GM18909 (cell line): ENCODE measurements around the gene BCAS1.

Source experiments
- ATAC-seq: cut with Tn5 transposase; IDR thresholded peaks from one replicate; pipeline ENCODE4 v1.9.1; 2021; ENCODE audit warnings: mild to moderate bottlenecking; ENCODE audit not compliant: unreplicated experiment, poor library complexity

Gene BCAS1

DNA sequence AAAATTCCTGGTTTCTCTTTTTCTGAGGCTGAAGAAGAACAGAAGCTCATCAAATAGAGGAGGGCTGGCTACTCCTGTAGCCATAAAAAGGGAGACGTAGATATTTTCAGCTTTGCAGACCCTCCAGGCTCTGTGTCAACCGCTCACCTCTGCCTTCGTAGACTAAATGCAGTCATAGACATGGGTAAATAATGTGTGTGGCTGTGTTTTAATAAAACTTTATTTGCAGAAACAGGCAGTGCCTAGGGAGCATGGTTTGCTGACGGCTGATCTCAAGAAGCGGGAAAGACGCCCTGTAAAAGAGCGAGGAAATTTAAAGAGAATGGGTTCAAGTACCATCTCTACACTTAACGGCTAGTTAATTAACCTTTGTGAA is 171.8 kb downstream of the BCAS1 start:
- no peak for ATAC-seq

GRCh38 chr20:53897884-53898555 is 172.4 kb downstream of the BCAS1 start:
- ATAC-seq = no peak

DNA sequence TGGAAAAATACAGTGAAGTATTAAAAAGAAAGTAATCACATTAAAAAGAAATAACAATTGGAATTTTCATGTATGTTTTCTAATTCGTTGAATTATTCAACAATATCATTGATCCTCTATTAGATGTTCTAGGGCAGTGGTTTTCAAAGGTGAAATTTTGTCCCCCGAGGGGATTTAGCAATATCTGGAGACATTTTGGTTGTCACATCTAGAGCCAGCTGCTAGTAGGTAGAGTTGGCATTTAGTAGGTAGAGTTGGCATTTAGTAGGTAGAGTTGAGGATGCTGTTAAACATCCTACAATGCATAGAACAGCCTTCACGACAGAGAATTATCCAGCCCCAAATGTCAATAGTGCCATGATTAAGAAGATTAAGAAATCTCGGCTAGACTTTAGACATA is 173.7 kb downstream of the BCAS1 start:
- ATAC-seq = no peak

DNA sequence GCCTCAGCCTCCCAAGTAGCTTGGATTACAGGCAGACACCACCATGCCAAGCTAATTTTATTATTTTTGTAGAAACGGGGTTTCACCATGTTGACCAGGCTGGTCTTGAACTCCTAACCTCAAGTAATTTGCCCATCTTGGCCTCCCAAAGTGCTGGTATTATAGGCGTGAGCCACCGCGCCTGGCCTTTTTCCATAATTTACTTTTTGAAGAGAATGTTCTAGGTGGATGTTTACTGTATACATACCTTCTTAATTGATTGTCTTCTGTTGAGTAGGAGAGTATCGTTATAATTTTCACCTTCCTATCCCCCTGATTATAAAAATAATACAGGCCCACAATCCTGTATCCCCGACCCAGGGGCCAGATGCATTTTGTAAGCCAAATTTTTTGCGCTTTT is 174.4 kb downstream of the BCAS1 start:
- no peak for ATAC-seq

DNA sequence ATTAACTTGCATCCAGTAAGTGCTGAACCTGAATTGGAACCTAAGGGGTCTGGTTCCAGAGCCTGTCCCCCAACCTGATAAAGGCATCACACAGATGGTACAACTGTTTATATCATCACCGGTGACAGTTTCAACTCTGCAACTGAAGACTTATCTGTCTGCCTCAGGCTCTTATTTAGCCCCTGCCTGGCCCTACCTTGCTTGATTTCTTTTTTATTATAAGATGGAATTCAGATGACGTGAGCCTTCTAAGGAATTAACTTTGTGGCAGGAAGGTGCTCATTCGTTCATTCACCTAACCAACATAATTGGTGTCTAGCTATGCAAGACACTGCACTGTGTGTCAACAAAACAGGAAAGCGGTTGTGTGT is 175.0 kb downstream of the BCAS1 start:
- ATAC-seq = no peak

GRCh38 chr20:53894707-53895384 is 175.5 kb downstream of the BCAS1 start:
- no peak for ATAC-seq
